HG02938 (cell line): ENCODE measurements around the gene CAMTA2.
"Not testable (repeated sequence)": the region's sequence is repeated elsewhere in the genome, so short reads cannot be mapped to it uniquely, and the experiment has no call there.

Source experiments
- ATAC-seq: cut with Tn5 transposase; IDR thresholded peaks from one replicate; pipeline ENCODE4 v1.9.1; 2021; ENCODE audit warnings: mild to moderate bottlenecking, moderate library complexity; ENCODE audit not compliant: unreplicated experiment

CAMTA2 gene

DNA sequence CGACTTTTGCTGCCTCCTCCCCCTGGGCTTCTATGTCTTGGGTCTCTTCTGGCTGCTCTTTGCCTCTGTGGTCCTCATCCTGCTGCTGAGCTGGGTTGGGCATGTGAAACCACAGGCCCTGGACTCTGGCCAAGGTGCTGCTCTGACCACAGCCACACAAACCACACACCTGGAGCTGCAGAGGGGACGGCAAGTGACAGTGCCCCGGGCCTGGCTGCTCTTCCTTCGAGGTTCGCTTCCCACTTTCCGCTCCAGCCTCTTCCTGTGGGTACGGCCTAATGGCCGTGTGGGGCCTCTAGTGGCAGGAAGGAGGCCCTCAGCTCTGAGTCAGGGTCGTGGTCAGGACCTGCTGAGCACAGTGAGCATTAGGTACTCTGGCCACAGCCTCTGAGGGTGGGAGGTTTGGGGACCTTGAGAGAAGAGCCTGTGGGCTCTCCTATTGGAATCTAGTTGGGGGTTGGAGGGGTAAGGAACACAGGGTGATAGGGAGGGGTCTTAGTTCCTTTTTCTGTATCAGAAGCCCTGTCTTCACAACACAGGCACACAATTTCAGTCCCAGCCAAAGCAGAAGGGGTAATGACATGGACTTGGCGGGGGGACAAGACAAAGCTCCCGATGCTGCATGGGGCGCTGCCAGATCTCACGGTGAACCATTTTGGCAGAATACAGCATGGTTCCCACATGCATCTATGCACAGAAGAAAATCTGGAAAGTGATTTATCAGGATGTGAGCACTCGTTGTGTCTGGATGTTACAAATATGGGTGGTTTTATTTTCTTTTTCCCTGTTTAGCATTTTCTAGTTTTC lies 53.1 kb downstream of the CAMTA2 start:
- ATAC-seq: no peak

DNA sequence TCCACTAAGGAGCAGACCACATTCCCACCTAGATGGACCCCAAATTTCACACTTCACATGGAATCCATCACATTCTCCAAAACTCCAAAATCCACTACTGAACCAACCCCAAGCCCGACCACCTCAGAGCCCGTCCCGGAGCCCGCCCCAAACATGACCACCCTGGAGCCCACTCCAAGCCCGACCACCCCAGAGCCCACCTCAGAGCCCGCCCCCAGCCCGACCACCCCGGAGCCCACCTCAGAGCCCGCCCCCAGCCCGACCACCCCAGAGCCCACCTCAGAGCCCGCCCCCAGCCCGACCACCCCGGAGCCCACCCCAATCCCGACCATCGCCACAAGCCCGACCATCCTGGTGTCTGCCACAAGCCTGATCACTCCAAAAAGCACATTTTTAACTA lies 53.8 kb downstream of the CAMTA2 start:
- ATAC-seq: no peak

DNA sequence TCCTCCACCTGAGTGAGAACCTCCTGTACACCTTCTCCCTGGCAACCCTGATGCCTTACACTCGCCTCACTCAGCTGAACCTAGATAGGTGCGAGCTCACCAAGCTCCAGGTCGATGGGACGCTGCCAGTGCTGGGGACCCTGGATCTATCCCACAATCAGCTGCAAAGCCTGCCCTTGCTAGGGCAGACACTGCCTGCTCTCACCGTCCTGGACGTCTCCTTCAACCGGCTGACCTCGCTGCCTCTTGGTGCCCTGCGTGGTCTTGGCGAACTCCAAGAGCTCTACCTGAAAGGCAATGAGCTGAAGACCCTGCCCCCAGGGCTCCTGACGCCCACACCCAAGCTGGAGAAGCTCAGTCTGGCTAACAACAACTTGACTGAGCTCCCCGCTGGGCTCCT lies 54.7 kb downstream of the CAMTA2 start:
- ATAC-seq: no peak

DNA sequence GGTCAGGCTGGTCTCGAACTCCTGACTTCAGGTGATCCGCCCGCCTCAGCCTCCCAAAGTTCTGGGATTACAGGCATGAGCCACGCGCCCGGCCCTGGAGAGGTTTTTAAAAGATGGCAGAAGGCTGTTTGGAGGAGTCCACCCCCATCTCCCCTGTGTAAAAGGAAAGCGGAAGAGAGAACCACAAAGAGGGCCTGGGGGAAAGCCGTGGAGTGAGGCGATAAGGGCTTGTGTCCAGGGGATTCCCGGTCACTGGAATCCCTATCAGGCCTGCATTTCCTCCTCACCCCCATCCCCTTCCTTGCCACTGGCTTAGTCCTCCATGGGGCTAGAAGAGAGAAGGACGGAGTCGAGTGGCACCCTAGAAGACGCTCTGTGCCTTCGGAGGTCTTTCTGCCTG lies 55.5 kb downstream of the CAMTA2 start, which contains the start of gene GP1BA:
TSS of gene GP1BA (plus strand) at position 315 of the 400 bp plus-strand sequence. CDS start 328 bp downstream, outside the sequence.
- ATAC-seq: no peak

DNA sequence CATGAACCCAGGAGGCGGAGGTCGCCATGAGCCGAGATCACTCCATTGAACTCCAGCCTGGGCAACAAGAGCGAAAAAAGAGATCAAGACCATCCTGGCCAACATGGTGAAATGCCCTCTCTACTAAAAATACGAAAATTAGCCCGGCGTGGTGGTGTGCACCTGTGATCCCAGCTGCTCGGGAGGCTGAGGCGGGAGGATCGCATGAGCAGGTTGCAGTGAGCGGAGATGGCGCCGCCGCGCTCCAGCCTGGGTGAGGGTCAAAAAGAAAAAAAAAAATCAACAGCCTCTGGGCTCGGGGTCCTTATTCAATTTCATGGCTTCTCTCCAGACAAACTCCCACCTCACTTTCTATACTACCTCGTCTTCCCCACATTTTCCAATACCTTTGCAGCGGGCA lies 58.6 kb downstream of the CAMTA2 start:
- ATAC-seq: no peak

DNA sequence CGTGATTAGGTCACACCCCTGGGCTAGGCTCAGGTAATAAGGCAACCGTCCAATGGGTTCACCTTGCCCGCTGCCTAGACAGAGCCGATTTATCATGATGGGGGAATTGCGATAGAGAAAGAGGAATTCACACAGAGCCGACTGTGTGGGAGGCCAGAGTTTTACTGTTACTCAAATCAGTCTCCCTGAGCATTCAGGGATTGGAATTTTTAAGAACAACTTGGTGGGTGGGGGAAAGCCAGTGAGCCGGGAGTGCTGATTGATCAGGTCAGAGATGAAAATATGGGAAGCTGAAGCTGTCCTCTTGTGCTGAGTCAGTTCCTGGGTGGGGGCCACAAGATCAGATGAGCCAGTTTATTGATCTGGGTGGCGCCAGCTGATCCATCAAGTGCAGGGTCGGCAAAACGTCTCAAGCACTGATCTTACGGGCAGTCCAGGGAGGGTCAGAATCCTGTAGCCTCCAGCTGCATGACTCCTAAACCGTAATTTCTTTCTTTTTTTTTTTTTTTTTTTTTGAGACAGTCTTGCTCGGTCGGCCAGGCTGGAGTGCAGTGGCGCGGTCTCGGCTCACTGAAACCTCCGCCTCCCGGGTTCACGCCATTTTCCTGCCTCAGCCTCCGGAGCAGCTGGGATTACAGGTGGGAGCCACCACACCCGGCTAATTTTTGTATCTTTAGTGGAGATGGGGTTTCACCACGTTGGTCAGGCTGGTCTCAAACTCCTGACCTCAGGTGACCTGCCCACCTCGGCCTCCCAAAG lies 60.7 kb downstream of the CAMTA2 start:
- not testable (repeated sequence) for ATAC-seq

DNA sequence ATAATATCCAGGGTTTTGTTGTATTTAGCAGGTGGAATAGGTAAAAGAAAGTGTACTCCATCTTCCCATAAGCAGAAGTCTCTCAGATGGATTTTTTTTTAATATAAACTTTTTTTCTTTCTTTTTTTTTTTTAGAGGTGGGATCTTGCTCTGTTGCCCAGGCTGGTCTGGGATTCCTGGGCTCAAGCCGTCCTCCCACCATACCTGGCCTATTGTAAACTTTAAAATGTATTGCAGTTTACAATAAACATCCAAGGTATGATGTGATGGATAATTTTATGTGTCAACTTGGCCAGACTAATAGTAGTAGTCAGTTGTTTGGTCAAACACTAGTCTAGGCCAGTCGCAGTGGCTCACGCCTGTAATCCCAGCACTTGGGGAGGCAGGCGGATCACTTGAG lies 66.2 kb downstream of the CAMTA2 start:
- ATAC-seq: no peak

DNA sequence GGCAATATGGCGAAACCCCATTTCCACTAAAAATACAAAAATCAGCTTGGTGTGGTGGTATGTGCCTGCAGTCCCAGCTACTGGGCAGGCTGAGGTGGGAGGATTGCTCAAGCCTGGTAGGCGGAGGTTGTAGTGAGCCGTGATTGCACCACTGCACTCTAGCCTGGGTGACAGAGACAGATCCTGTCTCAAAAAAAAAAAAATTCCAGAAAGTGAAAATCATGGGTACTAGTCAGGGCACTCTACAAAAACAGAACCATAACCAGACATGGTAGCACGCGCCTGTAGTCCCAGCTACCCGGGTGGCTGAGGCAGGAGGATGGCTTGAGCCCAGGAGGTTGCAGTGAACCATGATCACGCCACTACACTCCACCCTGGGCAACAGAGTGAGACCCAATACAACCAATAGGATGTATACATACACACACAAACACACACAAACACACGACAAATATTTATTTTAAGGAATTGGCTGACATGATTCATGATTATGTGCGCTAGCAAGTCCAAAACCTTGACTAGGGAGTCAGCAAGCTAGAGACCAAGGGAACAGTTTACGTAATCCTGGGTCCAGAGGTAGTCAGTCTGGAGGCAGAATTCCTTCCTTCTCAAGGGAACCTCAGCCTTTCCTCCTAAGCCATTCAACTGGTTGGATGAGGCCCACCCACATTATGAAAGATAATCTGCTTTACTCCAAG lies 67.0 kb downstream of the CAMTA2 start:
- no peak for ATAC-seq

DNA sequence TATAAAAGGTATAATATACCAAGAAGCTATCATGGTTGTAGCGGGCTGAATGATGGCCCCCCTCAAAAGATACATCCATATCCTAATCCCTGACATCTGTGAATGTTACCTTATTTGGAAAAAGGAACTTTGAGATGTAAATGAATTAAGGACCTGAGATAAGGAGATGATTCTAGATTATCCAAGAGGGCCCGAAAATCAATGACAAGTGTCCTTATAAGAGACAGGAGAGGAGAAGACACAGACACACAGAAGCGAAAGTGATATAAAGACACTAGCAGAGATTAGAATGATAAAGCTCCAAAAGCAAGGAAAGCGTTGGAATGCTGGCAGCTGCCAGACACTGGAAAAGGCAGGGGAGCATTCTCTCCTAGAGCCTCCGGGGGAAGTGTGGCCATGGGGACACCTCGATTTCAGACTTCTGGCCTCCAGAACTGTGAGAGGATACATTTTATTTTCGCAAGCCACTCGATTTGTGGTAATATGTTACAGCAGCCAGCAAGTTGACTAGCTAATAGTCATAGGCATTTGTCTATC lies 67.9 kb downstream of the CAMTA2 start:
- no peak for ATAC-seq
